ENCODE data around the gene COMP. TPM values are rescaled to one million over a fixed set of nuclear protein-coding genes. Genes with fewer than 3 reads are reported as not detected.
A peak's percentile ranks its signal among the peaks of the same experiment; 100 is the strongest.

COMP gene
- total and polyA plus RNA-seq, 10 of the 15 experiments (the other 5 are each of a cell fraction or from before 2014, with no cell fraction given) = 0.17 TPM; not detected in 9

GRCh38 chr19:18796239-18796638 lies 5.1 kb upstream of the COMP start (continued):
- no peak for TF ChIP-seq BCLAF1 (IDR thresholded peaks at IDR 0.05)

- H2AFZ ChIP-seq (ENCODE audit: control insufficient read depth, low read depth, low read length) = no peak overlapping the region
- in situ Hi-C loops (cut with MboI) = no loop called here
- DNase-seq (ENCODE audit: low read depth, low spot score) (no peak), FAIRE-seq (no peak), ATAC-seq (peak; percentile 35; the same call in 2 of the 3 replicates)
- H3K4me1 ChIP-seq (ENCODE audit: control insufficient read depth, insufficient read depth, low read length) = no peaks in the 10 kb centered on the region
- CTCF ChIA-PET = no interaction called here
- H3K79me2 ChIP-seq (ENCODE audit: control insufficient read depth, insufficient read depth, low read length) = no peaks in the 10 kb centered on the region
- no peak overlapping the region for H3K27ac ChIP-seq (ENCODE audit: control insufficient read depth, insufficient read depth)
- H3K9ac ChIP-seq (ENCODE audit: control insufficient read depth, insufficient read depth, low read length) = no peak overlapping the region
- H4K20me1 ChIP-seq (ENCODE audit: control insufficient read depth, insufficient read depth) = no peaks in the 10 kb centered on the region
- RAD21 ChIA-PET (ENCODE audit: unreplicated experiment) = no interaction called here
- peaks cover 9 to 13% of the 10 kb centered on the region in 2 experiments for H3K27me3 ChIP-seq (replicated peaks in 1 of 2; ENCODE audit: control insufficient read depth in 2 of 2, insufficient read depth in 2 of 2, low read length in 1 of 2)
- WGBS (ENCODE audit: insufficient coverage, insufficient replicate concordance, low lambda C conversion rate, missing lambda C conversion rate) = 13% methylated on average over 18 of the region's 21 CpGs
- intact Hi-C loops (cut with micrococcal nuclease; ENCODE audit: unreplicated experiment) = no loop called here
- TF ChIP-seq NFIC (IDR thresholded peaks at IDR 0.05; ENCODE audit: low read depth, low read length) = no peak
- TF ChIP-seq NR2F1 (conservative IDR thresholded peaks at IDR 0.05) = no peak
- no peak for TF ChIP-seq SPI1 (IDR thresholded peaks at IDR 0.05; ENCODE audit: borderline replicate concordance, insufficient read depth, low read depth, low read length)
- no peak for TF ChIP-seq MXI1 (IDR thresholded peaks at IDR 0.05; ENCODE audit: low read depth, low read length)
- TF ChIP-seq USF2 (IDR thresholded peaks at IDR 0.05; ENCODE audit: borderline replicate concordance, low read depth, low read length) = no peak
- no TSS peak for BruUV-seq (replicated peaks)
- no peak overlapping the region for H3K4me3 ChIP-seq
- no peak overlapping the region for H3K4me2 ChIP-seq (ENCODE audit: control insufficient read depth, insufficient read depth)
- SMC1A ChIA-PET (ENCODE audit: uncharacterized antibody, unreplicated experiment) = no interaction called here
- no peaks in the 10 kb centered on the region for H3K9me3 ChIP-seq (replicated peaks; ENCODE audit: control insufficient read depth, insufficient read depth, low read length)
- H3K36me3 ChIP-seq (ENCODE audit: control insufficient read depth in 2 of 2, insufficient read depth in 2 of 2, low read length in 1 of 2) = no peaks in the 10 kb centered on the region
- POLR2A ChIA-PET = no interaction called here
These were observed 4.4 kb upstream of the COMP start for GRCh38 chr19:18795540-18795939.

All from GM12878 (cell line).